ENCODE results near the gene DTNBP1.

The DTNBP1 gene

GRCh38 chr6:15569035-15569995, 93.5 kb downstream of the DTNBP1 start:
- Histone ChIP-seq H2BK5ac (ENCODE audit: low read length) (no peak overlapping the region), H3K9ac (ENCODE audit: low read length) (no peak overlapping the region), H3K56ac (ENCODE audit: low read length) (no peak overlapping the region), H2AK5ac (ENCODE audit: low read length) (no peak overlapping the region), H2BK15ac (replicated peaks; ENCODE audit: low read depth) (no peak overlapping the region), H3K23ac (ENCODE audit: low read length) (no peak overlapping the region), H3K79me1 (ENCODE audit: low read length) (no peaks in the 10 kb centered on the region), H3K27ac (ENCODE audit: low read depth, low read length) (no peak overlapping the region), H3K18ac (ENCODE audit: low read length) (no peak overlapping the region), H4K5ac (ENCODE audit: low read length) (no peak overlapping the region), H3K36me3 (ENCODE audit: control insufficient read depth, insufficient read depth, low read length) (no peaks in the 10 kb centered on the region), H3K4me3 (ENCODE audit: low read length) (no peak overlapping the region), H3K4me1 (ENCODE audit: control insufficient read depth, low read depth, low read length) (no peaks in the 10 kb centered on the region), H2BK120ac (ENCODE audit: low read depth, low read length) (no peak overlapping the region), H3K27me3 (ENCODE audit: insufficient read depth, low read length, poor library complexity) (no peaks in the 10 kb centered on the region), H4K8ac (ENCODE audit: low read depth, low read length) (no peak overlapping the region), H3K79me2 (ENCODE audit: control insufficient read depth, insufficient read depth, low read length) (no peaks in the 10 kb centered on the region), H3K4ac (ENCODE audit: low read depth, low read length) (no peak overlapping the region), H3K4me2 (ENCODE audit: low read length) (no peak overlapping the region)
- WGBS (ENCODE audit: extremely low coverage, insufficient coverage, low lambda C conversion rate) = no CpG with 5 or more reads among the region's 17 CpGs
- peak; percentile 38 for DNase-seq

GRCh38 chr6:15562977-15563376, 99.9 kb downstream of the DTNBP1 start:
- H2AK5ac ChIP-seq (ENCODE audit: low read length) = no peak overlapping the region
- H3K4me1 ChIP-seq (ENCODE audit: control insufficient read depth, low read depth, low read length) = no peaks in the 10 kb centered on the region
- H2BK15ac ChIP-seq (replicated peaks; ENCODE audit: low read depth) = no peak overlapping the region
- no peak overlapping the region for H4K8ac ChIP-seq (ENCODE audit: low read depth, low read length)
- no peaks in the 10 kb centered on the region for H3K36me3 ChIP-seq (ENCODE audit: control insufficient read depth, insufficient read depth, low read length)
- no peaks in the 10 kb centered on the region for H3K79me2 ChIP-seq (ENCODE audit: control insufficient read depth, insufficient read depth, low read length)
- DNase-seq = no peak
- H3K4me3 ChIP-seq (ENCODE audit: low read length) = no peak overlapping the region
- no peak overlapping the region for H3K4me2 ChIP-seq (ENCODE audit: low read length)
- H3K4ac ChIP-seq (ENCODE audit: low read depth, low read length) = no peak overlapping the region
- H3K27ac ChIP-seq (ENCODE audit: low read depth, low read length) = no peak overlapping the region
- no peak overlapping the region for H2BK5ac ChIP-seq (ENCODE audit: low read length)
- no peaks in the 10 kb centered on the region for H3K27me3 ChIP-seq (ENCODE audit: insufficient read depth, low read length, poor library complexity)
- H3K56ac ChIP-seq (ENCODE audit: low read length) = no peak overlapping the region
- H3K23ac ChIP-seq (ENCODE audit: low read length) = no peak overlapping the region
- no peak overlapping the region for H2BK120ac ChIP-seq (ENCODE audit: low read depth, low read length)
- WGBS (ENCODE audit: extremely low coverage, insufficient coverage, low lambda C conversion rate) = no CpG with 5 or more reads among the region's 1 CpG
- H3K9ac ChIP-seq (ENCODE audit: low read length) = no peak overlapping the region
- H3K79me1 ChIP-seq (ENCODE audit: low read length) = no peaks in the 10 kb centered on the region
- no peak overlapping the region for H4K5ac ChIP-seq (ENCODE audit: low read length)
- no peak overlapping the region for H3K18ac ChIP-seq (ENCODE audit: low read length)

- no CpG with 5 or more reads among the region's 3 CpGs for WGBS (ENCODE audit: extremely low coverage, insufficient coverage, low lambda C conversion rate)
- no peaks in the 10 kb centered on the region for H3K79me1 ChIP-seq (ENCODE audit: low read length)
- H3K56ac ChIP-seq (ENCODE audit: low read length) = no peak overlapping the region
- H4K5ac ChIP-seq (ENCODE audit: low read length) = no peak overlapping the region
- H3K23ac ChIP-seq (ENCODE audit: low read length) = no peak overlapping the region
- H2BK5ac ChIP-seq (ENCODE audit: low read length) = no peak overlapping the region
- H2BK15ac ChIP-seq (replicated peaks; ENCODE audit: low read depth) = no peak overlapping the region
- no peak for DNase-seq
- no peak overlapping the region for H2BK120ac ChIP-seq (ENCODE audit: low read depth, low read length)
- no peaks in the 10 kb centered on the region for H3K4me1 ChIP-seq (ENCODE audit: control insufficient read depth, low read depth, low read length)
- no peak overlapping the region for H3K4me3 ChIP-seq (ENCODE audit: low read length)
- H3K36me3 ChIP-seq (ENCODE audit: control insufficient read depth, insufficient read depth, low read length) = no peaks in the 10 kb centered on the region
- H3K79me2 ChIP-seq (ENCODE audit: control insufficient read depth, insufficient read depth, low read length) = no peaks in the 10 kb centered on the region
- no peak overlapping the region for H3K27ac ChIP-seq (ENCODE audit: low read depth, low read length)
- H3K27me3 ChIP-seq (ENCODE audit: insufficient read depth, low read length, poor library complexity) = no peaks in the 10 kb centered on the region
- no peak overlapping the region for H3K18ac ChIP-seq (ENCODE audit: low read length)
- no peak overlapping the region for H3K4me2 ChIP-seq (ENCODE audit: low read length)
- no peak overlapping the region for H4K8ac ChIP-seq (ENCODE audit: low read depth, low read length)
- no peak overlapping the region for H3K4ac ChIP-seq (ENCODE audit: low read depth, low read length)
- no peak overlapping the region for H2AK5ac ChIP-seq (ENCODE audit: low read length)
- no peak overlapping the region for H3K9ac ChIP-seq (ENCODE audit: low read length)
These were observed 101.2 kb downstream of the DTNBP1 start for GRCh38 chr6:15561447-15562199.

- no peak overlapping the region for H3K9ac ChIP-seq (ENCODE audit: low read length)
- H3K4ac ChIP-seq (ENCODE audit: low read depth, low read length) = no peak overlapping the region
- no peak overlapping the region for H2AK5ac ChIP-seq (ENCODE audit: low read length)
- no peak overlapping the region for H3K4me2 ChIP-seq (ENCODE audit: low read length)
- H3K18ac ChIP-seq (ENCODE audit: low read length) = peak overlapping the region; percentile 18
- H3K36me3 ChIP-seq (ENCODE audit: control insufficient read depth, insufficient read depth, low read length) = no peaks in the 10 kb centered on the region
- no peak overlapping the region for H3K4me3 ChIP-seq (ENCODE audit: low read length)
- no peaks in the 10 kb centered on the region for H3K4me1 ChIP-seq (ENCODE audit: control insufficient read depth, low read depth, low read length)
- no peak overlapping the region for H2BK5ac ChIP-seq (ENCODE audit: low read length)
- H3K27ac ChIP-seq (ENCODE audit: low read depth, low read length) = no peak overlapping the region
- H4K8ac ChIP-seq (ENCODE audit: low read depth, low read length) = no peak overlapping the region
- H4K5ac ChIP-seq (ENCODE audit: low read length) = no peak overlapping the region
- no peak overlapping the region for H2BK120ac ChIP-seq (ENCODE audit: low read depth, low read length)
- H3K23ac ChIP-seq (ENCODE audit: low read length) = no peak overlapping the region
- H3K79me2 ChIP-seq (ENCODE audit: control insufficient read depth, insufficient read depth, low read length) = no peaks in the 10 kb centered on the region
- no peak overlapping the region for H2BK15ac ChIP-seq (replicated peaks; ENCODE audit: low read depth)
- no peak for DNase-seq
- H3K27me3 ChIP-seq (ENCODE audit: insufficient read depth, low read length, poor library complexity) = no peaks in the 10 kb centered on the region
- H3K79me1 ChIP-seq (ENCODE audit: low read length) = no peaks in the 10 kb centered on the region
- H3K56ac ChIP-seq (ENCODE audit: low read length) = no peak overlapping the region
- WGBS (ENCODE audit: extremely low coverage, insufficient coverage, low lambda C conversion rate) = no CpG with 5 or more reads among the region's 1 CpG
These were observed 102.1 kb downstream of the DTNBP1 start for GRCh38 chr6:15560713-15561112.

GRCh38 chr6:15557174-15557573, 105.7 kb downstream of the DTNBP1 start:
- Histone ChIP-seq H3K79me2 (ENCODE audit: control insufficient read depth, insufficient read depth, low read length) (no peaks in the 10 kb centered on the region), H3K23ac (ENCODE audit: low read length) (no peak overlapping the region), H3K4me2 (ENCODE audit: low read length) (no peak overlapping the region), H2BK15ac (replicated peaks; ENCODE audit: low read depth) (no peak overlapping the region), H3K36me3 (ENCODE audit: control insufficient read depth, insufficient read depth, low read length) (no peaks in the 10 kb centered on the region), H2BK5ac (ENCODE audit: low read length) (no peak overlapping the region), H3K27me3 (ENCODE audit: insufficient read depth, low read length, poor library complexity) (no peaks in the 10 kb centered on the region), H2BK120ac (ENCODE audit: low read depth, low read length) (no peak overlapping the region), H3K4ac (ENCODE audit: low read depth, low read length) (no peak overlapping the region), H3K9ac (ENCODE audit: low read length) (no peak overlapping the region), H3K18ac (ENCODE audit: low read length) (no peak overlapping the region), H3K27ac (ENCODE audit: low read depth, low read length) (no peak overlapping the region), H3K4me1 (ENCODE audit: control insufficient read depth, low read depth, low read length) (peaks cover 3% of the 10 kb centered on the region), H3K4me3 (ENCODE audit: low read length) (no peak overlapping the region), H3K56ac (ENCODE audit: low read length) (no peak overlapping the region), H3K79me1 (ENCODE audit: low read length) (no peaks in the 10 kb centered on the region), H4K5ac (ENCODE audit: low read length) (no peak overlapping the region), H2AK5ac (ENCODE audit: low read length) (no peak overlapping the region), H4K8ac (ENCODE audit: low read depth, low read length) (no peak overlapping the region)
- no peak for DNase-seq

Measured in mesendoderm (in vitro differentiated cells).